H1 (cell line): ENCODE data around the gene DMGDH. TPM values are rescaled to one million over a fixed set of nuclear protein-coding genes. Genes with fewer than 3 reads are reported as not detected.

ENCODE experiments used
- CTCF ChIA-PET: fragments of 300-600 bp; sonication (Branson Sonifier 250); formaldehyde crosslinking; loops from one replicate; lab custom pipeline; 2021; ENCODE audit not compliant: partially characterized antibody; lab: Charles Lee
- POLR2A ChIA-PET: fragments of 300-600 bp; sonication (Branson Sonifier 250); formaldehyde crosslinking; loops from one replicate; lab custom pipeline; 2021; ENCODE audit warnings: inconsistent platforms; ENCODE audit not compliant: partially characterized antibody; lab: Charles Lee
- DNase-seq, 2 experiments: peaks; one replicate each; pipeline versions ENCODE4 v3.0.0 to v3.0.0-alpha.2; 2010 to 2022; ENCODE audit warnings: low spot score in 2 of 2, low read depth in 1 of 2, mixed read lengths in 1 of 2
- FAIRE-seq: peaks from 2 replicates; lab custom pipeline; 2011; peaks lifted over from hg19 to GRCh38; lab: Jason Lieb, UNC
- H2AFZ ChIP-seq: 2 replicates; pipeline ENCODE4 v1.8.1; 2012; ENCODE audit warnings: low read length, inconsistent platforms
- H2AK5ac ChIP-seq: 2 replicates; pipeline ENCODE4 v1.6.1; 2013; ENCODE audit warnings: low read depth, low read length
- H2BK120ac ChIP-seq: replicated peaks from 2 replicates; pipeline ENCODE3; 2013; ENCODE audit warnings: low read depth, low read length, inconsistent platforms
- H2BK12ac ChIP-seq: 2 replicates; pipeline ENCODE4 v1.6.1; 2013; ENCODE audit warnings: low read depth, low read length
- H2BK15ac ChIP-seq: 2 replicates; pipeline ENCODE4 v1.6.1; 2013; ENCODE audit warnings: low read length
- H2BK20ac ChIP-seq: 2 replicates; pipeline ENCODE4 v1.6.1; 2013; ENCODE audit warnings: low read length
- H2BK5ac ChIP-seq: 2 replicates; pipeline ENCODE4 v1.6.1; 2013; ENCODE audit warnings: low read depth, low read length
- H3K14ac ChIP-seq: 2 replicates; pipeline ENCODE4 v1.6.1; 2013; ENCODE audit warnings: inconsistent platforms; ENCODE audit not compliant: insufficient read length
- H3K18ac ChIP-seq: 2 replicates; pipeline ENCODE4 v1.6.1; 2013; ENCODE audit warnings: low read length; ENCODE audit errors: extremely low read depth
- H3K23ac ChIP-seq: 2 replicates; pipeline ENCODE4 v1.6.1; 2013; ENCODE audit warnings: inconsistent platforms; ENCODE audit not compliant: insufficient read length
- H3K23me2 ChIP-seq: 2 replicates; pipeline ENCODE4 v1.6.1; 2013; ENCODE audit warnings: low read depth, low read length
- H3K27ac ChIP-seq: 2 replicates; pipeline ENCODE4 v1.6.1; 2011; ENCODE audit warnings: low read depth, low read length, inconsistent platforms
- H3K27me3 ChIP-seq, 4 experiments: replicated peaks in 1 of 4; 1 replicate in 1 of 4; 2 replicates in 3 of 4; pipeline versions ENCODE4 v1.6.1 to v1.8.1; 2011 to 2013; ENCODE audit warnings: low read length in 3 of 4, mild to moderate bottlenecking in 3 of 4, inconsistent platforms in 2 of 4, mixed read lengths in 2 of 4, moderate library complexity in 1 of 4; ENCODE audit not compliant: control insufficient read depth in 3 of 4, insufficient read depth in 3 of 4; ENCODE audit errors: extremely low read depth in 1 of 4
- H3K36me3 ChIP-seq, 4 experiments: 2 replicates each; pipeline versions ENCODE4 v1.6.1 to v1.8.1; 2011 to 2013; ENCODE audit warnings: mild to moderate bottlenecking in 4 of 4, low read length in 3 of 4, moderate library complexity in 2 of 4, control low read depth in 1 of 4, inconsistent platforms in 1 of 4; ENCODE audit not compliant: insufficient read depth in 4 of 4, control insufficient read depth in 2 of 4
- H3K4ac ChIP-seq: replicated peaks from 2 replicates; pipeline ENCODE3; 2013; ENCODE audit warnings: low read length, low read depth, mixed read lengths, inconsistent platforms; ENCODE audit not compliant: insufficient read length
- H3K4me1 ChIP-seq, 4 experiments: replicated peaks in 1 of 4; 1 replicate in 1 of 4; 2 replicates in 3 of 4; pipeline versions ENCODE4 v1.6.1 to v1.8.1; 2011 to 2013; ENCODE audit warnings: low read length in 3 of 4, inconsistent platforms in 2 of 4, mixed read lengths in 1 of 4; ENCODE audit not compliant: insufficient read depth in 4 of 4, control insufficient read depth in 3 of 4
- H3K4me2 ChIP-seq, 2 experiments: 2 replicates each; pipeline versions ENCODE4 v1.6.1 to v1.8.1; 2011 to 2013; ENCODE audit warnings: low read depth in 2 of 2, low read length in 2 of 2, control low read depth in 1 of 2, inconsistent platforms in 1 of 2, mild to moderate bottlenecking in 1 of 2; ENCODE audit not compliant: insufficient read depth in 1 of 2
- H3K4me3 ChIP-seq, 4 experiments: fragments of 200-600, 300-600 bp in 1 of 4; sonication (generic), shearing (Covaris generic), sonication (Bioruptor Twin) in 1 of 4; 2 replicates each; pipeline versions ENCODE4 v1.5.1 to v1.8.1; 2011 to 2016; ENCODE audit warnings: low read length in 4 of 4, low read depth in 3 of 4, control low read depth in 2 of 4, inconsistent platforms in 2 of 4, mild to moderate bottlenecking in 2 of 4, mixed read lengths in 1 of 4, moderate library complexity in 1 of 4; ENCODE audit not compliant: insufficient read depth in 2 of 4; ENCODE audit errors: extremely low read depth in 1 of 4
- H3K56ac ChIP-seq: replicated peaks from 2 replicates; pipeline ENCODE3; 2013; ENCODE audit warnings: low read depth, mild to moderate bottlenecking, mixed read lengths, low read length, inconsistent platforms; ENCODE audit not compliant: insufficient read length
- H3K79me1 ChIP-seq: 2 replicates; pipeline ENCODE4 v1.6.1; 2013; ENCODE audit warnings: low read depth, low read length, control low read depth
- H3K79me2 ChIP-seq, 2 experiments: 2 replicates each; pipeline versions ENCODE4 v1.6.1 to v1.8.1; 2012 to 2013; ENCODE audit warnings: low read length in 2 of 2, mild to moderate bottlenecking in 2 of 2, inconsistent platforms in 1 of 2; ENCODE audit not compliant: insufficient read depth in 2 of 2, control insufficient read depth in 1 of 2
- H3K9ac ChIP-seq, 4 experiments: replicated peaks in 1 of 4; 1 replicate in 1 of 4; 2 replicates in 3 of 4; pipeline versions ENCODE4 v1.6.1 to v1.8.1; 2011 to 2013; ENCODE audit warnings: low read depth in 3 of 4, low read length in 3 of 4, control low read depth in 2 of 4, mild to moderate bottlenecking in 2 of 4, moderate library complexity in 2 of 4, inconsistent platforms in 1 of 4; ENCODE audit errors: extremely low read depth in 1 of 4
- H3K9me3 ChIP-seq, 2 experiments: 2 replicates each; pipeline versions ENCODE4 v1.6.1 to v1.8.1; 2012 to 2013; ENCODE audit warnings: mild to moderate bottlenecking in 2 of 2, moderate library complexity in 2 of 2, control low read depth in 1 of 2, inconsistent platforms in 1 of 2, low read depth in 1 of 2, low read length in 1 of 2, mixed read lengths in 1 of 2; ENCODE audit not compliant: insufficient read depth in 2 of 2
- H4K20me1 ChIP-seq, 2 experiments: replicated peaks in 1 of 2; 2 replicates each; pipeline versions ENCODE3 to v1.8.1; 2011 to 2013; ENCODE audit warnings: inconsistent platforms in 2 of 2, low read length in 2 of 2, mild to moderate bottlenecking in 1 of 2; ENCODE audit not compliant: insufficient read depth in 2 of 2, control insufficient read depth in 1 of 2
- H4K5ac ChIP-seq: 2 replicates; pipeline ENCODE4 v1.6.1; 2013; ENCODE audit warnings: low read length, low read depth, mixed read lengths, inconsistent platforms; ENCODE audit not compliant: insufficient read length
- H4K8ac ChIP-seq: 2 replicates; pipeline ENCODE4 v1.8.0; 2013; ENCODE audit warnings: mild to moderate bottlenecking, moderate library complexity, low read length, inconsistent platforms; ENCODE audit not compliant: insufficient read depth; ENCODE audit errors: extremely low read depth
- H4K91ac ChIP-seq: replicated peaks from 2 replicates; pipeline ENCODE3; 2013; ENCODE audit warnings: low read length, mixed read lengths, inconsistent platforms; ENCODE audit not compliant: insufficient read length
- CBX8 ChIP-seq: fragments of 300-800, 300-1000 bp; sonication (generic); IDR thresholded peaks from 2 replicates; pipeline ENCODE4 v1.7.1; 2016; ENCODE audit warnings: low read depth, low read length, borderline replicate concordance
- E2F6 ChIP-seq: IDR thresholded peaks from 2 replicates; pipeline ENCODE4 v1.6.1; 2012; ENCODE audit warnings: inconsistent platforms
- MAFK ChIP-seq: IDR thresholded peaks from 2 replicates; pipeline ENCODE4 v1.6.1; 2012; ENCODE audit warnings: low read depth, mild to moderate bottlenecking, improper control_type of control experiment, low read length
- WGBS, 2 experiments: shearing (Covaris generic) in 1 of 2; methylation state at CpG; one replicate each; pipeline versions ENCODE4 v1.1.6 to v1.1.7; 2013 to 2015; ENCODE audit warnings: low lambda C conversion rate in 2 of 2, mixed read lengths in 2 of 2, inconsistent platforms in 1 of 2, low coverage in 1 of 2, missing lambda C conversion rate in 1 of 2; ENCODE audit not compliant: insufficient replicate concordance in 2 of 2, insufficient coverage in 1 of 2, insufficient read length in 1 of 2; ENCODE audit errors: extremely low coverage in 1 of 2, missing lambda C conversion rate in 1 of 2; 5-methylcytosine and 5-hydroxymethylcytosine counted together
- polyA plus RNA-seq, 7 experiments: library from polyadenylated mRNA; depleted of rRNA in 3 of 7; stranded (reverse) in 5 of 7; unstranded in 2 of 7; fragments of >200 nt in 5 of 7; fragments of 200-250 nt in 2 of 7; gene quantifications; 1 replicate in 5 of 7; 2 replicates in 1 of 7; 4 replicates in 1 of 7; pipeline versions ENCODE4 v1.2.1 to v1.2.3, GENCODE V29; 2011 to 2013; ENCODE audit warnings: missing spikeins in 2 of 7, mixed read lengths in 2 of 7
- total RNA-seq: library from RNA; stranded (reverse); fragmentation: NEBNext Ultra II Directional; extraction: Animal tissue kit (Norgen Biotek cat#: 25700); gene quantifications from 2 replicates; pipeline ENCODE4 v1.2.1, GENCODE V29; 2021

The DMGDH gene
- total and polyA plus RNA-seq, 2 of the 8 experiments (the other 6 are each of a cell fraction or from before 2014, with no cell fraction given) = 0.15 TPM; not detected in 1

GRCh38 chr5:78971998-78972397 is 97.5 kb downstream of the DMGDH start:
- H2BK12ac ChIP-seq = no peak overlapping the region
- H4K8ac ChIP-seq = no peak overlapping the region
- no peak overlapping the region for H2BK5ac ChIP-seq
- ChIA-PET CTCF (interaction anchor here (1.1 kb wide), 1 partner anchor 9 kb away, joined by 4 read pairs; no protein-coding TSS in a partner anchor), POLR2A (interaction anchor here (0.7 kb wide), 1 partner anchor 13 kb away, joined by 4 read pairs; the partner anchor contains the start of gene ARSB)
- H2AK5ac ChIP-seq = no peak overlapping the region
- H3K79me2 ChIP-seq = no peaks in the 10 kb centered on the region
- H3K4me2 ChIP-seq = no peak overlapping the region
- H3K4me3 ChIP-seq = no peak overlapping the region
- H3K36me3 ChIP-seq = peaks cover 0 to 3% (median 0%) of the 10 kb centered on the region in 4 experiments; a peak in 2 of 8 replicates
- WGBS, 2 experiments = 49% methylated on average over 2 of the region's 2 CpGs; no CpG with 5 or more reads in 1 of the 2 experiments
- no peaks in the 10 kb centered on the region for H4K20me1 ChIP-seq
- no peak overlapping the region for H3K23ac ChIP-seq
- no peak for FAIRE-seq
- H4K91ac ChIP-seq = no peak overlapping the region
- TF ChIP-seq CBX8 (no peak), MAFK (no peak), E2F6 (0 out of 2 replicates have a peak, but pooled peaks have one; percentile 33)
- no peak overlapping the region for H3K18ac ChIP-seq
- H2BK20ac ChIP-seq = no peak overlapping the region
- H3K23me2 ChIP-seq = no peaks in the 10 kb centered on the region
- no peak overlapping the region for H3K27ac ChIP-seq
- no peak overlapping the region for H3K14ac ChIP-seq
- no peaks in the 10 kb centered on the region for H3K4me1 ChIP-seq
- H3K9me3 ChIP-seq = no peaks in the 10 kb centered on the region
- no peaks in the 10 kb centered on the region for H3K79me1 ChIP-seq
- H3K56ac ChIP-seq = no peak overlapping the region
- H4K5ac ChIP-seq = no peak overlapping the region
- no peak overlapping the region for H3K4ac ChIP-seq
- H2BK120ac ChIP-seq = no peak overlapping the region
- H3K9ac ChIP-seq = no peak overlapping the region
- no peaks in the 10 kb centered on the region for H3K27me3 ChIP-seq
- H2BK15ac ChIP-seq = no peak overlapping the region
- no peak overlapping the region for H2AFZ ChIP-seq
- DNase-seq = no peak
